ENCODE measurements around the gene SCAF4. TPM values are rescaled to one million over a fixed set of nuclear protein-coding genes. Genes with fewer than 3 reads are reported as not detected.
"Not testable (repeated sequence)": the region's sequence is repeated elsewhere in the genome, so short reads cannot be mapped to it uniquely, and the experiment has no call there.

SCAF4 gene
- total and polyA plus RNA-seq, 3 donors from 2014 or later = 44.0 to 50.2 (median 45.3) TPM

DNA sequence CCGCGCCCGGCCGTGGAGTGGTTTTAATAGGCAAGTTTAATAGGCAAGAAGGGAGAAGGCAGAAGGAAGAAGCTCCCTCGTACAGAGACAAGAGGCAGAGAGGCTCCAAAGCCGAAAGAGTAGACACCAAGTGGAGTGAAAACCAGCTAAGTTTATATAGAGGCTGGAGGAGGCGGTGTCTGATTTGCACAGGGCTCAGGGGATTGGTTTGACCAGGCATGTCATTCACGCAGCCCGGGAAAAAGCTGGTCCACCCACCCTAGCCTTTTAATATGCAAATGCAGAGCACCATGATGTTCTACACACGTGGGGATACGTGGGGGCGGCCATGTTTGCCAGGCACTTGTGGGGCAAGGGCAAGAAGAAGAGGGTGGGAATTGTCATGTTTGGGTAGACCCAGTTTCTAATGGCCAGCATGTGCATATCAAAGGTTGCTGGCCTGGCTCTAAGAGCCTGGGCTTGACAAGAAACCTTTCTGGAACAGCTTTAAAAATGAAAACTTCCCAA lies 90.4 kb downstream of the SCAF4 start:
- Histone ChIP-seq H3K36me3 (ENCODE audit: low read depth, missing control alignments) (no peaks in the 10 kb centered on the region), H3K4me1 (no peaks in the 10 kb centered on the region), H3K27me3 (no peaks in the 10 kb centered on the region), H3K27ac (no peak overlapping the region), H3K4me3 (no peak overlapping the region), H3K9me3 (no peaks in the 10 kb centered on the region)
- DNase-seq = no peak
- intact Hi-C loops (cut with DNase I; ENCODE audit: low total_unique reads) = no loop called here
- no peak for TF ChIP-seq POLR2A (IDR thresholded peaks at IDR 0.05)
- TF ChIP-seq, protein P1, sequence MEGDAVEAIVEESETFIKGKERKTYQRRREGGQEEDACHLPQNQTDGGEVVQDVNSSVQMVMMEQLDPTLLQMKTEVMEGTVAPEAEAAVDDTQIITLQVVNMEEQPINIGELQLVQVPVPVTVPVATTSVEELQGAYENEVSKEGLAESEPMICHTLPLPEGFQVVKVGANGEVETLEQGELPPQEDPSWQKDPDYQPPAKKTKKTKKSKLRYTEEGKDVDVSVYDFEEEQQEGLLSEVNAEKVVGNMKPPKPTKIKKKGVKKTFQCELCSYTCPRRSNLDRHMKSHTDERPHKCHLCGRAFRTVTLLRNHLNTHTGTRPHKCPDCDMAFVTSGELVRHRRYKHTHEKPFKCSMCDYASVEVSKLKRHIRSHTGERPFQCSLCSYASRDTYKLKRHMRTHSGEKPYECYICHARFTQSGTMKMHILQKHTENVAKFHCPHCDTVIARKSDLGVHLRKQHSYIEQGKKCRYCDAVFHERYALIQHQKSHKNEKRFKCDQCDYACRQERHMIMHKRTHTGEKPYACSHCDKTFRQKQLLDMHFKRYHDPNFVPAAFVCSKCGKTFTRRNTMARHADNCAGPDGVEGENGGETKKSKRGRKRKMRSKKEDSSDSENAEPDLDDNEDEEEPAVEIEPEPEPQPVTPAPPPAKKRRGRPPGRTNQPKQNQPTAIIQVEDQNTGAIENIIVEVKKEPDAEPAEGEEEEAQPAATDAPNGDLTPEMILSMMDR (IDR thresholded peaks at IDR 0.05) = no peak
- 70 to 81% methylated on average over 10 to 12 of the region's 12 CpGs for WGBS, 2 donors

DNA sequence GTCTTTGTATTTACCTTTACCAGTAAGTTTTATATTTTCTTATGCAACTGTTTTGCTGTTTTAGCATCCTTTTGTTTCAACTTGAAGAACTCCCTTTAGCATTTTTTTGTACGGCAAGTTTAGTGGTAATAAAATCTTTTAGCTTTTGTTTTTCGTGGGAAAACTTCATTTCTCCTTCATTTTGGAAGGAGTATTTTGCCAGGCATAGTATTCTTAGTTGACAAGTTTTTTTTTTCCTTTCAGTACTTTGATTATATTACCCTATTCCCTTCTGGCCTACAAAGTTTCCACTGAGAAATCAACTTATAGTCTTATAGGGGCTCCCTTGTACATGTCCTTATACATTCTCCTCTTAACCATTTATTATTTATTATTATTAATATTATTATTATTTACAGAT lies 95.0 kb downstream of the SCAF4 start:
- Histone ChIP-seq H3K9me3 (no peaks in the 10 kb centered on the region), H3K27ac (no peak overlapping the region), H3K4me3 (no peak overlapping the region), H3K4me1 (no peaks in the 10 kb centered on the region), H3K27me3 (no peaks in the 10 kb centered on the region), H3K36me3 (ENCODE audit: low read depth, missing control alignments) (no peaks in the 10 kb centered on the region)
- TF ChIP-seq, protein P1 (IDR thresholded peaks at IDR 0.05) = no peak
- TF ChIP-seq POLR2A (IDR thresholded peaks at IDR 0.05) = no peak
- intact Hi-C loops (cut with DNase I; ENCODE audit: low total_unique reads) = no loop called here
- 86 to 88% methylated on average over 2 of the region's 2 CpGs for WGBS, 2 donors
- no peak for DNase-seq

DNA sequence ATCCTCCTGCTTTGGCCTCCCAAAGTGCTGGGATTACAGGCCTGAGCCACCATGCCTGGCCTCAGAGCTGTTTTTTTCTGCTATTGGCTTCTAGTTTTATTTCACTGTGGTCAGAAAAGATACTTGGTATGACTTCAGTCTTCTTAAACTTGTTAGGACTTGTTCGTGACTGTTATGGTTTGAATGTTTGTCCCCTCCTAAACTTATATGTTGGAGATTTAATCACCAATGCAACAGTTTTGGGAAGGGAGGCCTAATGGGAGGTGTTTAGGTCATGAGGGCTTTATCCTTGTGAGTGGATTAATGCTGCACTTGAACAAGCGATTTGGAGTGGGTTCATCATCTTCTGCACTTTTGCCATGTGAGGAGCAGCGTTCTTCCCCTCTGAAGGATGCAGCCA lies 96.9 kb downstream of the SCAF4 start:
- TF ChIP-seq POLR2A (IDR thresholded peaks at IDR 0.05) = no peak
- TF ChIP-seq, protein P1 (IDR thresholded peaks at IDR 0.05) = no peak
- DNase-seq = no peak
- Histone ChIP-seq H3K4me3 (no peak overlapping the region), H3K9me3 (no peaks in the 10 kb centered on the region), H3K4me1 (no peaks in the 10 kb centered on the region), H3K36me3 (ENCODE audit: low read depth, missing control alignments) (no peaks in the 10 kb centered on the region), H3K27ac (no peak overlapping the region), H3K27me3 (no peaks in the 10 kb centered on the region)
- intact Hi-C loops (cut with DNase I; ENCODE audit: low total_unique reads) = no loop called here
- 90 to 94% methylated on average over 3 of the region's 3 CpGs for WGBS, 2 donors

DNA sequence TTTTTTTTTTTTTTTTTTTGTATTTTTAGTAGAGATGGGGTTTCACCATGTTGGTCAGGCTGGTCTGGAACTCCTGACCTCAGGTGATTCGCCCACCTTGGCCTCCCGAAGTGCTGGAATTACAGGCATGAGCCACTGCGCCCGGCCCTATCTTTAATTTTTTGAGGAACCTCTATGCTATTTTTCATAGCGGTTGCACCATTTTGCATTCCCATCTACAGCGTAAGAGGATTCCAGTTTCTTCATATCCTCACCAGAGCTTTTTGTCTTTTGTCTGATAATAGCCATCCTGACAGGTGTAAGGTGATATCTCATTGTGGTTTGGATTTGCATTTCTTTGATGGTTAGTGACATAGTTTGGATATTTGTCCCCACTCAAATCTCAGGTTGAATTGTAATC lies 100.0 kb downstream of the SCAF4 start:
- H3K27ac ChIP-seq; H3K9me3 ChIP-seq; H3K4me1 ChIP-seq; H3K27me3 ChIP-seq; intact Hi-C loops (cut with DNase I; ENCODE audit: low total_unique reads); H3K4me3 ChIP-seq; H3K36me3 ChIP-seq (ENCODE audit: low read depth, missing control alignments); DNase-seq: not testable (repeated sequence)
- 86 to 99% methylated on average over 6 of the region's 6 CpGs for WGBS, 2 donors

DNA sequence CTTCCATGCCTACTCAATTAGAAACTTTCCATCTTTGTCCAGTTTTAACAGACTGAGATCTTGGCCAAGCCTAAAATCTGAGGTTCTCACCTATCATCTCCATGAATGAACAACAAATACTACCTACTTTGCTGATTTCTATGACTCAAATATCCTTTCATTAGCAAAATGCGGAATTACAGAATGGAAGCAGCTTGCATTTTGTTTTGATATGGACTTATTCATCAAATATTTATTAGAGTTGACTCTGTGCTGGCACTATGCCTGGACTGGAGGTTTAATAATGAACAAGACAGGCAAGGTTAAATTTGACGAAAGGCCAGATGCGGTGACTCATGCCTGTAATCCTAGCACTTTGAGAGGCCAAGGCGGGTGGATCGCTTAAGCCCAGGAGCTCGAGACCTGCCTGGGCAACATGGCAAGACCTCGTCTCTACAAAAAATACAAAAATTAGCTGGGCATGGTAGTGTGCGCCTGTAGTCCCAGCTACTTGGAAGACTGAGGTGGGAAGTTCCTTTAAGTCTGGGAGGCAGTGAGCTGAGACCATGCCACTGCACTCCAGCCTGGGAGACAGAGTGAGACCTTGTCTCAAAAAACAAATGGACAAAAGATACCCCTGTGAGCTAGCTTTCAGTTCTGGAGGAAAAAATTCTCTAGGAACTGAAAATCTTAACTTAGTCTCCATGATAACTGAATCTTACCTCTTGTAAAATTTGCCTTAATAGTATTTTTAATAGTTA lies 101.8 kb downstream of the SCAF4 start:
- 69 to 85% methylated on average over 8 of the region's 8 CpGs for WGBS, 2 donors
- H3K27ac ChIP-seq = no peak overlapping the region
- H3K4me1 ChIP-seq = no peaks in the 10 kb centered on the region
- intact Hi-C loops (cut with DNase I; ENCODE audit: low total_unique reads) = no loop called here
- TF ChIP-seq, protein P1 (IDR thresholded peaks at IDR 0.05) = no peak
- TF ChIP-seq POLR2A (IDR thresholded peaks at IDR 0.05) = no peak
- no peak overlapping the region for H3K4me3 ChIP-seq
- no peaks in the 10 kb centered on the region for H3K9me3 ChIP-seq
- no peaks in the 10 kb centered on the region for H3K36me3 ChIP-seq (ENCODE audit: low read depth, missing control alignments)
- no peak for DNase-seq
- H3K27me3 ChIP-seq = no peaks in the 10 kb centered on the region
